H1 (cell line): ENCODE data around the gene NTPCR. TPM values are rescaled to one million over a fixed set of nuclear protein-coding genes. Genes with fewer than 3 reads are reported as not detected.

Experiments used
- CTCF ChIA-PET: fragments of 300-600 bp; sonication (Branson Sonifier 250); formaldehyde crosslinking; loops from one replicate; lab custom pipeline; 2021; ENCODE audit not compliant: partially characterized antibody; lab: Charles Lee
- POLR2A ChIA-PET: fragments of 300-600 bp; sonication (Branson Sonifier 250); formaldehyde crosslinking; loops from one replicate; lab custom pipeline; 2021; ENCODE audit warnings: inconsistent platforms; ENCODE audit not compliant: partially characterized antibody; lab: Charles Lee
- DNase-seq, 2 experiments: peaks; one replicate each; pipeline versions ENCODE4 v3.0.0 to v3.0.0-alpha.2; 2010 to 2022; ENCODE audit warnings: low spot score in 2 of 2, low read depth in 1 of 2, mixed read lengths in 1 of 2
- FAIRE-seq: peaks from 2 replicates; lab custom pipeline; 2011; peaks lifted over from hg19 to GRCh38; lab: Jason Lieb, UNC
- H2AFZ ChIP-seq: 2 replicates; pipeline ENCODE4 v1.8.1; 2012; ENCODE audit warnings: low read length, inconsistent platforms
- H2AK5ac ChIP-seq: 2 replicates; pipeline ENCODE4 v1.6.1; 2013; ENCODE audit warnings: low read depth, low read length
- H2BK120ac ChIP-seq: replicated peaks from 2 replicates; pipeline ENCODE3; 2013; ENCODE audit warnings: low read depth, low read length, inconsistent platforms
- H2BK12ac ChIP-seq: 2 replicates; pipeline ENCODE4 v1.6.1; 2013; ENCODE audit warnings: low read depth, low read length
- H2BK15ac ChIP-seq: 2 replicates; pipeline ENCODE4 v1.6.1; 2013; ENCODE audit warnings: low read length
- H2BK20ac ChIP-seq: 2 replicates; pipeline ENCODE4 v1.6.1; 2013; ENCODE audit warnings: low read length
- H2BK5ac ChIP-seq: 2 replicates; pipeline ENCODE4 v1.6.1; 2013; ENCODE audit warnings: low read depth, low read length
- H3K14ac ChIP-seq: 2 replicates; pipeline ENCODE4 v1.6.1; 2013; ENCODE audit warnings: inconsistent platforms; ENCODE audit not compliant: insufficient read length
- H3K18ac ChIP-seq: 2 replicates; pipeline ENCODE4 v1.6.1; 2013; ENCODE audit warnings: low read length; ENCODE audit errors: extremely low read depth
- H3K23ac ChIP-seq: 2 replicates; pipeline ENCODE4 v1.6.1; 2013; ENCODE audit warnings: inconsistent platforms; ENCODE audit not compliant: insufficient read length
- H3K23me2 ChIP-seq: 2 replicates; pipeline ENCODE4 v1.6.1; 2013; ENCODE audit warnings: low read depth, low read length
- H3K27ac ChIP-seq: 2 replicates; pipeline ENCODE4 v1.6.1; 2011; ENCODE audit warnings: low read depth, low read length, inconsistent platforms
- H3K27me3 ChIP-seq, 4 experiments: replicated peaks in 1 of 4; 1 replicate in 1 of 4; 2 replicates in 3 of 4; pipeline versions ENCODE4 v1.6.1 to v1.8.1; 2011 to 2013; ENCODE audit warnings: low read length in 3 of 4, mild to moderate bottlenecking in 3 of 4, inconsistent platforms in 2 of 4, mixed read lengths in 2 of 4, moderate library complexity in 1 of 4; ENCODE audit not compliant: control insufficient read depth in 3 of 4, insufficient read depth in 3 of 4; ENCODE audit errors: extremely low read depth in 1 of 4
- H3K36me3 ChIP-seq, 4 experiments: 2 replicates each; pipeline versions ENCODE4 v1.6.1 to v1.8.1; 2011 to 2013; ENCODE audit warnings: mild to moderate bottlenecking in 4 of 4, low read length in 3 of 4, moderate library complexity in 2 of 4, control low read depth in 1 of 4, inconsistent platforms in 1 of 4; ENCODE audit not compliant: insufficient read depth in 4 of 4, control insufficient read depth in 2 of 4
- H3K4ac ChIP-seq: replicated peaks from 2 replicates; pipeline ENCODE3; 2013; ENCODE audit warnings: low read length, low read depth, mixed read lengths, inconsistent platforms; ENCODE audit not compliant: insufficient read length
- H3K4me1 ChIP-seq, 4 experiments: replicated peaks in 1 of 4; 1 replicate in 1 of 4; 2 replicates in 3 of 4; pipeline versions ENCODE4 v1.6.1 to v1.8.1; 2011 to 2013; ENCODE audit warnings: low read length in 3 of 4, inconsistent platforms in 2 of 4, mixed read lengths in 1 of 4; ENCODE audit not compliant: insufficient read depth in 4 of 4, control insufficient read depth in 3 of 4
- H3K4me2 ChIP-seq, 2 experiments: 2 replicates each; pipeline versions ENCODE4 v1.6.1 to v1.8.1; 2011 to 2013; ENCODE audit warnings: low read depth in 2 of 2, low read length in 2 of 2, control low read depth in 1 of 2, inconsistent platforms in 1 of 2, mild to moderate bottlenecking in 1 of 2; ENCODE audit not compliant: insufficient read depth in 1 of 2
- H3K4me3 ChIP-seq, 4 experiments: fragments of 200-600, 300-600 bp in 1 of 4; sonication (generic), shearing (Covaris generic), sonication (Bioruptor Twin) in 1 of 4; 2 replicates each; pipeline versions ENCODE4 v1.5.1 to v1.8.1; 2011 to 2016; ENCODE audit warnings: low read length in 4 of 4, low read depth in 3 of 4, control low read depth in 2 of 4, inconsistent platforms in 2 of 4, mild to moderate bottlenecking in 2 of 4, mixed read lengths in 1 of 4, moderate library complexity in 1 of 4; ENCODE audit not compliant: insufficient read depth in 2 of 4; ENCODE audit errors: extremely low read depth in 1 of 4
- H3K56ac ChIP-seq: replicated peaks from 2 replicates; pipeline ENCODE3; 2013; ENCODE audit warnings: low read depth, mild to moderate bottlenecking, mixed read lengths, low read length, inconsistent platforms; ENCODE audit not compliant: insufficient read length
- H3K79me1 ChIP-seq: 2 replicates; pipeline ENCODE4 v1.6.1; 2013; ENCODE audit warnings: low read depth, low read length, control low read depth
- H3K79me2 ChIP-seq, 2 experiments: 2 replicates each; pipeline versions ENCODE4 v1.6.1 to v1.8.1; 2012 to 2013; ENCODE audit warnings: low read length in 2 of 2, mild to moderate bottlenecking in 2 of 2, inconsistent platforms in 1 of 2; ENCODE audit not compliant: insufficient read depth in 2 of 2, control insufficient read depth in 1 of 2
- H3K9ac ChIP-seq, 4 experiments: replicated peaks in 1 of 4; 1 replicate in 1 of 4; 2 replicates in 3 of 4; pipeline versions ENCODE4 v1.6.1 to v1.8.1; 2011 to 2013; ENCODE audit warnings: low read depth in 3 of 4, low read length in 3 of 4, control low read depth in 2 of 4, mild to moderate bottlenecking in 2 of 4, moderate library complexity in 2 of 4, inconsistent platforms in 1 of 4; ENCODE audit errors: extremely low read depth in 1 of 4
- H3K9me3 ChIP-seq, 2 experiments: 2 replicates each; pipeline versions ENCODE4 v1.6.1 to v1.8.1; 2012 to 2013; ENCODE audit warnings: mild to moderate bottlenecking in 2 of 2, moderate library complexity in 2 of 2, control low read depth in 1 of 2, inconsistent platforms in 1 of 2, low read depth in 1 of 2, low read length in 1 of 2, mixed read lengths in 1 of 2; ENCODE audit not compliant: insufficient read depth in 2 of 2
- H4K20me1 ChIP-seq, 2 experiments: replicated peaks in 1 of 2; 2 replicates each; pipeline versions ENCODE3 to v1.8.1; 2011 to 2013; ENCODE audit warnings: inconsistent platforms in 2 of 2, low read length in 2 of 2, mild to moderate bottlenecking in 1 of 2; ENCODE audit not compliant: insufficient read depth in 2 of 2, control insufficient read depth in 1 of 2
- H4K5ac ChIP-seq: 2 replicates; pipeline ENCODE4 v1.6.1; 2013; ENCODE audit warnings: low read length, low read depth, mixed read lengths, inconsistent platforms; ENCODE audit not compliant: insufficient read length
- H4K8ac ChIP-seq: 2 replicates; pipeline ENCODE4 v1.8.0; 2013; ENCODE audit warnings: mild to moderate bottlenecking, moderate library complexity, low read length, inconsistent platforms; ENCODE audit not compliant: insufficient read depth; ENCODE audit errors: extremely low read depth
- H4K91ac ChIP-seq: replicated peaks from 2 replicates; pipeline ENCODE3; 2013; ENCODE audit warnings: low read length, mixed read lengths, inconsistent platforms; ENCODE audit not compliant: insufficient read length
- WGBS, 2 experiments: shearing (Covaris generic) in 1 of 2; methylation state at CpG; one replicate each; pipeline versions ENCODE4 v1.1.6 to v1.1.7; 2013 to 2015; ENCODE audit warnings: low lambda C conversion rate in 2 of 2, mixed read lengths in 2 of 2, inconsistent platforms in 1 of 2, low coverage in 1 of 2, missing lambda C conversion rate in 1 of 2; ENCODE audit not compliant: insufficient replicate concordance in 2 of 2, insufficient coverage in 1 of 2, insufficient read length in 1 of 2; ENCODE audit errors: extremely low coverage in 1 of 2, missing lambda C conversion rate in 1 of 2; 5-methylcytosine and 5-hydroxymethylcytosine counted together
- polyA plus RNA-seq, 7 experiments: library from polyadenylated mRNA; depleted of rRNA in 3 of 7; stranded (reverse) in 5 of 7; unstranded in 2 of 7; fragments of >200 nt in 5 of 7; fragments of 200-250 nt in 2 of 7; gene quantifications; 1 replicate in 5 of 7; 2 replicates in 1 of 7; 4 replicates in 1 of 7; pipeline versions ENCODE4 v1.2.1 to v1.2.3, GENCODE V29; 2011 to 2013; ENCODE audit warnings: missing spikeins in 2 of 7, mixed read lengths in 2 of 7
- total RNA-seq: library from RNA; stranded (reverse); fragmentation: NEBNext Ultra II Directional; extraction: Animal tissue kit (Norgen Biotek cat#: 25700); gene quantifications from 2 replicates; pipeline ENCODE4 v1.2.1, GENCODE V29; 2021

Gene NTPCR
- total and polyA plus RNA-seq, 2 of the 8 experiments (the other 6 are each of a cell fraction or from before 2014, with no cell fraction given), result 22.6 to 73.1 TPM

- no peaks in the 10 kb centered on the region for H3K79me2 ChIP-seq
- FAIRE-seq (no peak), DNase-seq (no peak)
- H3K36me3 ChIP-seq, result peaks cover 0 to 7% (median 5%) of the 10 kb centered on the region in 4 experiments; a peak in 6 of 8 replicates
- no peak overlapping the region for H3K4ac ChIP-seq
- H3K27me3 ChIP-seq, result no peaks in the 10 kb centered on the region
- no peak overlapping the region for H2AK5ac ChIP-seq
- H3K4me3 ChIP-seq, result no peak overlapping the region
- 91% methylated on average over 10 of the region's 11 CpGs; no CpG with 5 or more reads in 1 of the 2 experiments for WGBS, 2 experiments
- H3K9me3 ChIP-seq, result no peaks in the 10 kb centered on the region
- no peak overlapping the region for H3K4me2 ChIP-seq
- H4K5ac ChIP-seq, result no peak overlapping the region
- no peak overlapping the region for H3K56ac ChIP-seq
- no peak overlapping the region for H2BK12ac ChIP-seq
- no peak overlapping the region for H4K8ac ChIP-seq
- ChIA-PET CTCF (interaction anchor here (1.5 kb wide), 1 partner anchor 11 kb away, joined by 3 read pairs; no protein-coding TSS in a partner anchor), POLR2A (interaction anchor here (1.3 kb wide), 1 partner anchor 9 kb away, joined by 3 read pairs; no protein-coding TSS in a partner anchor)
- H3K79me1 ChIP-seq, result no peaks in the 10 kb centered on the region; the same call in 1 of the 2 replicates
- no peak overlapping the region for H2BK20ac ChIP-seq
- H2BK5ac ChIP-seq, result no peak overlapping the region
- H3K14ac ChIP-seq, result no peak overlapping the region
- no peak overlapping the region for H3K18ac ChIP-seq
- H4K20me1 ChIP-seq, result no peaks in the 10 kb centered on the region
- no peak overlapping the region for H2AFZ ChIP-seq
- H3K27ac ChIP-seq, result no peak overlapping the region
- no peak overlapping the region for H2BK120ac ChIP-seq
- no peak overlapping the region for H3K9ac ChIP-seq
- H3K23ac ChIP-seq, result no peak overlapping the region
- no peak overlapping the region for H4K91ac ChIP-seq
- no peaks in the 10 kb centered on the region for H3K4me1 ChIP-seq
- H3K23me2 ChIP-seq, result no peaks in the 10 kb centered on the region
- H2BK15ac ChIP-seq, result no peak overlapping the region
These were observed 36.8 kb downstream of the NTPCR start for GRCh38 chr1:232987046-232987773.
